Measurements from ENCODE around the gene F10.

DNA sequence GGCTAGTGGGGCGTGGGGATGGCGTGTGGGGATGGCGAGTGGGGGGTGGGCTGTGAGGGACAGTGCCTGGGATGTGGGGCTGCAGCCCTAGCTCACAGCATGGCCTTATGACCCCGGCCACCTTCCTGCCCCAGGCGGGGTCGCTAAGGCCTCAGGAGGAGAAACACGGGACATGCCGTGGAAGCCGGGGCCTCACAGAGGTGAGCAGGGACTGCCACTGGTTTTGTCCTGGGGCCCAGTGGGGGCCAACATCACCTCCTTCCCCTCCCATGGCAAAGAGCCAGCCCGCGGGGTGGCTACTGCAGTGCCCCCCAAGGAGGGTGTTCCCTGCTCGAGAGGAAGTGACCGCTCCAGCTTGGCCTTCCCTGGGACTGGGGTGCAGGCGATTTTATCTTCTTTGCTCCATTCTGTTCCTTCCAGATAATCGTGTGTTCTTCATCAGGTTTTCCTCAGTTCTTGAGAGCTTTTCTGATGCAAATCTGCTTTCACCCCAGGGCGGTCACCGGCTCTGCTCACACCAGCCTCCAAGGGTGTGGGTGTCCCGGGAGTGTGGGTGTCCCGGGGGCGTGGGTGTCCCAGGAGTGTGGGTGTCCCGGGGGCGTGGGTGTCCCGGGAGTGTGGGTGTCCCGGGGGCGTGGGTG, 15.8 kb upstream of the F10 start:
- TF ChIP-seq CTCF (conservative IDR thresholded peaks at IDR 0.05; ENCODE audit: low read length) (no peak), EZH2phosphoT487 (IDR thresholded peaks at IDR 0.05; ENCODE audit: borderline replicate concordance) (no peak)
